Stomach (tissue), 9 donors: ENCODE data around the gene SLC16A10. TPM values are rescaled to one million over a fixed set of nuclear protein-coding genes. Genes with fewer than 3 reads are reported as not detected.
"Not testable (repeated sequence)": the region's sequence is repeated elsewhere in the genome, so short reads cannot be mapped to it uniquely, and the experiment has no call there.

ENCODE experiments used
- DNase-seq, 2 donors: peaks; one replicate each; pipeline versions ENCODE4 v3.0.0 to v3.0.0-alpha.2; 2013 to 2019
- H3K27ac ChIP-seq, 5 donors: fragments of 200-600 bp in 4 of 5; sonication (generic) in 4 of 5; one replicate each; pipeline ENCODE4 v1.5.1; 2013 to 2019; ENCODE audit warnings: mild to moderate bottlenecking in 1 of 5, moderate library complexity in 1 of 5
- H3K27me3 ChIP-seq, 3 donors: fragments of 200-600 bp; sonication (generic); one replicate each; pipeline ENCODE4 v1.5.1; 2017 to 2019; ENCODE audit warnings: mixed run types in 1 of 3
- H3K36me3 ChIP-seq, 4 donors: fragments of 200-600 bp; sonication (generic); 1 replicate in 3 of 4; 2 replicates in 1 of 4; pipeline ENCODE4 v1.5.1; 2016 to 2019
- H3K4me1 ChIP-seq, 4 donors: fragments of 200-600 bp; sonication (generic); one replicate each; pipeline ENCODE4 v1.5.1; 2016 to 2019
- H3K4me3 ChIP-seq, 4 donors: fragments of 200-600 bp; sonication (generic) in 3 of 4; one replicate each; pipeline ENCODE4 v1.5.1; 2016 to 2019; ENCODE audit warnings: mild to moderate bottlenecking in 1 of 4
- H3K9me3 ChIP-seq, 4 donors: fragments of 200-600 bp; sonication (generic); one replicate each; pipeline ENCODE4 v1.5.1; 2016 to 2019
- CTCF ChIP-seq, 7 experiments: fragments of 450-650 bp in 4 of 7; fragments of 200-600 bp in 3 of 7; sonication (generic) in 3 of 7; IDR thresholded peaks; one replicate each; pipeline ENCODE4 v1.5.1; 2016 to 2019; ENCODE audit warnings: antibody characterized with exemption in 7 of 7, control low read depth in 2 of 7, mild to moderate bottlenecking in 1 of 7
- EP300 ChIP-seq: sonication (generic); formaldehyde crosslinking; IDR thresholded peaks from one replicate; pipeline ENCODE4 v1.6.1; 2017; ENCODE audit warnings: antibody characterized with exemption
- POLR2A ChIP-seq, 4 donors: fragments of 450-650 bp; IDR thresholded peaks; one replicate each; pipeline ENCODE4 v1.6.1; 2016; ENCODE audit warnings: antibody characterized with exemption in 4 of 4, control low read depth in 2 of 4, mild to moderate bottlenecking in 1 of 4, moderate library complexity in 1 of 4
- POLR2AphosphoS5 ChIP-seq, 3 donors: sonication (generic); formaldehyde crosslinking; IDR thresholded peaks; one replicate each; pipeline ENCODE4 v1.6.1; 2016; ENCODE audit warnings: antibody characterized with exemption in 3 of 3
- WGBS, 5 donors: extraction: QIAGEN DNeasy Blood & Tissue Kit in 3 of 5; methylation state at CpG; one replicate each; pipeline versions ENCODE4 v1.1.5 to v1.1.7; 2013 to 2018; 5-methylcytosine and 5-hydroxymethylcytosine counted together
- intact Hi-C: fragments of 100-400 bp; cut with DNase I; formaldehyde crosslinking; loops from one replicate; pipeline ENCODE4 v1.15.1; 2023; ENCODE audit warnings: low total_unique reads
- polyA plus RNA-seq, 3 donors: library from polyadenylated mRNA; stranded (reverse); fragments of 200-250 nt; gene quantifications; one replicate each; pipeline ENCODE4 v1.2.3, GENCODE V29; 2013
- total RNA-seq, 5 donors: library from RNA; depleted of rRNA; stranded (reverse); fragments of >200 nt; gene quantifications; one replicate each; pipeline versions ENCODE4 v1.1.0 to v1.2.3, GENCODE V29; 2014 to 2016
- donor health status: healthy with polysubstance abuse.
- donor health status: Bipolar disorder and iron deficiency.
- donor health status: healthy.

The SLC16A10 gene
- total and polyA plus RNA-seq, 8 donors, result 0.46 to 206 (median 8.5) TPM

DNA sequence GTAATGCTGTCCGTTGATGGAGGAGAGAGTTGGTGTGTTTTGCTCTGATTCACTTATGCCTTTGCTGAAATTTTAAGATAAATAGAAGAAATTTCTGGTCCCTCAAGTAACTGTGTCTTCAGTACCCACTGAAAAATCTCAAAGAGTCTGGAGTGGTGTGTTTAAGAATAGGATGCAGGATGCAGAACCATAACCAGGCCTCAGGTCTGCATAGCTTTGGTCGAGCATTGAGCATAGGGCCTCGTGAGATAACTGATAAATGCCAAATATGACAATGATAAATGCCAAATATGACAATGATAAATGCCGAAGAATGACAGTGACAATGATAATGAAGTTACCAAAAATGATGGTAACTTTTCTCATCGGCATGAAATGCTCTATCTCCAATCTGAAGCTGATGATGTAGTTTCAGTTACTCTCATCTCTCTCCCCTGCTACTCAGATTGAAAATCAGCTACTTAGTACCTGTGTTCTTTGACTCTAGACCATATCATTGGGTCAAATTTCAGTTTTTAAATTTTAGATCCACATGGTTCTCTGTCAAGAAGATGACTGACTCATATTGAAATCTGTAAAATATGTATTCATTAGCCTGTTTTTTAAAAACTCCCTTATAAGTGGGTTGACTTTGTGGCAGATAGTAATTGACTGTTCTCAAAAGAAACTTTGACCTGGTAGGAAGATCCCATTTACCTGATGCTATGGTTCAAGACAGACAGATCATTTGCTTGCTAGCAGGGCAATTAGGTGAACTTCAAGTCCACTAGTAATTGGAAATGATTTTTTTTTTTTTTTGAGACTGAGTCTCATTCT is 96.6 kb downstream of the SLC16A10 start:
- DNase-seq, result no peak
- 67 to 77% (median 70%) methylated on average over 5 of the region's 5 CpGs for WGBS, 5 donors
- no peaks in the 10 kb centered on the region for H3K27me3 ChIP-seq
- TF ChIP-seq EP300 (no peak), POLR2A (IDR thresholded peaks at IDR 0.05) (no peak), POLR2AphosphoS5 (IDR thresholded peaks at IDR 0.05) (no peak), CTCF (IDR thresholded peaks at IDR 0.05) (no peak)
- no peaks in the 10 kb centered on the region for H3K4me1 ChIP-seq
- H3K9me3 ChIP-seq, result no peaks in the 10 kb centered on the region
- intact Hi-C loops, result no loop called here
- H3K36me3 ChIP-seq, result no peaks in the 10 kb centered on the region
- no peak overlapping the region for H3K4me3 ChIP-seq
- H3K27ac ChIP-seq, result no peak overlapping the region

DNA sequence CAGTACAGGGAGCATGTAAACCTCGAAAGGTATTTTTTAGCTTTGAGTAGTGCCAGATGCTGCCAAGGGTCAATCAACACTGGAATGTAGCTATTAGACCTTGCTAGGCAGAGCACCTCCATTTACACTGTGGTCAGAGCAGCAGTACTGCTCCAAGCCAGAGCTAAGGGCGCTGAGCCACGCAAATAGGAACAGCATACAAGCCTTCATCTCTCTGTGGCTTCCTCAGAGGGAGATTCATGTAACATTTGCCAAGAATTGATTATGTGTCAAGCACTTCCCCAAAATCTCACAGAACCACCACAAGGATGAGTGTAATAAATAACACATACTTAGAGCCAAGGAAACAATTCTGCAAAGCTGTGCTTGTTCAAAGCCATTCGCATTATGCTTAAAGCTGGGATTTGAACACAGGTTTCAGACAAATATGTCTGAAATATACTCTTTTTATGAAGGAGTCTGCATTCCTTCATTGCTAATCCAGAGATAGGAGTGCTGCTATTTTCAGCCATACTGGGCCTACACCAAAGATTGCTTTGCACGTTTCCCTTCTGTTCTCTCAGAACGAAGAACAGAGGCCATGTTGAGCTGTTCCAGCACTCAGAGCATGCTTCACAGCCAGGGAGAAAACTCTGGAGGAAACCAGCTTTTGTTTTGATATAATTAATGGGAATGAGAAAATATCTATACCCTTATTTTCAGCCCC is 97.7 kb downstream of the SLC16A10 start:
- H3K4me1 ChIP-seq, result no peaks in the 10 kb centered on the region
- H3K36me3 ChIP-seq, result no peaks in the 10 kb centered on the region
- WGBS, 5 donors, result 72 to 89% (median 80%) methylated on average over 6 of the region's 6 CpGs
- H3K27me3 ChIP-seq, result no peaks in the 10 kb centered on the region
- no peaks in the 10 kb centered on the region for H3K9me3 ChIP-seq
- TF ChIP-seq POLR2AphosphoS5 (IDR thresholded peaks at IDR 0.05) (no peak), CTCF (IDR thresholded peaks at IDR 0.05) (no peak), POLR2A (IDR thresholded peaks at IDR 0.05) (no peak), EP300 (no peak)
- DNase-seq, result no peak
- no peak overlapping the region for H3K4me3 ChIP-seq
- no peak overlapping the region for H3K27ac ChIP-seq
- intact Hi-C loops, result no loop called here

DNA sequence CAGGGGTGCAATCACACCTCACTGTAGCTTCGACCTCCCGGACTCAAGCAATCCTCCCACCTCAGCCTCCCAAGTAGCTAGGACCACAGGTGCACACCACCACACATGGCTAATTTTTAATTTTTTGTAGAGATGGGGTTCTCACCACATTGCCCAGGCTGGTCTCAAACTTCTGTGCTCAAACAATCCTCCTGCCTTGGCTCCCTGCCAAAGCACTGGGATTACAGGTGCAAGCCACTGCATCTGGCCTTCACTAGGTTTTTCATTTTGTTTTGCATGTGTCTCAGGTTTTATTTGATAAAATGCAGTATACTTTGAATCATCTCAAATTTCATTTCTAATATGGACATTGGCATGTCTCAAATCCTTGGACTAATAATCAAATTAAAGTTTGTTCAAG is 98.7 kb downstream of the SLC16A10 start:
- TF ChIP-seq EP300, result no peak
- no peak for TF ChIP-seq POLR2A (IDR thresholded peaks at IDR 0.05)
- TF ChIP-seq POLR2AphosphoS5 (IDR thresholded peaks at IDR 0.05), result no peak
- TF ChIP-seq CTCF (IDR thresholded peaks at IDR 0.05), result no peak
- 96 to 100% (median 98%) methylated on average over 2 of the region's 2 CpGs for WGBS, 5 donors
- Histone ChIP-seq H3K9me3 (no peaks in the 10 kb centered on the region), H3K27me3 (no peaks in the 10 kb centered on the region), H3K4me3 (no peak overlapping the region), H3K27ac (no peak overlapping the region), H3K4me1 (no peaks in the 10 kb centered on the region), H3K36me3 (no peaks in the 10 kb centered on the region)
- DNase-seq, result peak in 1 of 2 donors; percentile 37
- intact Hi-C loops, result no loop called here

GRCh38 chr6:111187874-111188273 is 100.6 kb downstream of the SLC16A10 start:
- Histone ChIP-seq H3K4me3 (no peak overlapping the region), H3K27ac (no peak overlapping the region), H3K9me3 (no peaks in the 10 kb centered on the region), H3K36me3 (no peaks in the 10 kb centered on the region), H3K27me3 (no peaks in the 10 kb centered on the region), H3K4me1 (no peaks in the 10 kb centered on the region)
- TF ChIP-seq EP300, result no peak
- TF ChIP-seq POLR2AphosphoS5 (IDR thresholded peaks at IDR 0.05), result no peak
- TF ChIP-seq POLR2A (IDR thresholded peaks at IDR 0.05), result no peak
- no peak for TF ChIP-seq CTCF (IDR thresholded peaks at IDR 0.05)
- intact Hi-C loops, result no loop called here
- WGBS, 5 donors, result 73 to 85% (median 78%) methylated on average over 1 of the region's 1 CpG
- no peak for DNase-seq

GRCh38 chr6:111189666-111190210 is 102.4 kb downstream of the SLC16A10 start:
- H3K4me3 ChIP-seq, H3K36me3 ChIP-seq, H3K27ac ChIP-seq, H3K4me1 ChIP-seq, DNase-seq, H3K27me3 ChIP-seq, intact Hi-C loops, H3K9me3 ChIP-seq: not testable (repeated sequence)
- 72 to 97% (median 89%) methylated on average over 2 of the region's 2 CpGs for WGBS, 5 donors
